RWPE2 (cell line): Measurements from ENCODE around the gene CCL25.

Experiments used
- ATAC-seq: fragments of 200-7000 bp; cut with Tn5 transposase; 3 replicates; pipeline ENCODE4 v1.9.1; 2021; ENCODE audit warnings: low read depth
- DNase-seq: peaks from one replicate; pipeline ENCODE4 v3.0.0-alpha.2; 2020; ENCODE audit warnings: low spot score
- H3K27ac ChIP-seq: fragments of 450-650 bp; 2 replicates; pipeline ENCODE4 v1.5.1; 2017; ENCODE audit warnings: mild to moderate bottlenecking; ENCODE audit not compliant: poor library complexity, severe bottlenecking
- H3K27me3 ChIP-seq: fragments of 250-450 bp; sonication (Bioruptor Pico); 2 replicates; pipeline ENCODE4 v1.5.1; 2021; ENCODE audit warnings: mild to moderate bottlenecking, moderate library complexity; ENCODE audit not compliant: insufficient read depth, poor library complexity, severe bottlenecking
- H3K36me3 ChIP-seq: fragments of 250-450 bp; sonication (Bioruptor Pico); 2 replicates; pipeline ENCODE4 v1.5.1; 2020; ENCODE audit warnings: low read depth, mild to moderate bottlenecking, moderate library complexity
- H3K4me1 ChIP-seq: fragments of 250-450 bp; sonication (Bioruptor Pico); 2 replicates; pipeline ENCODE4 v1.5.1; 2021; ENCODE audit warnings: mild to moderate bottlenecking, moderate library complexity; ENCODE audit not compliant: insufficient read depth, poor library complexity, severe bottlenecking
- H3K4me3 ChIP-seq: fragments of 250-450 bp; sonication (Bioruptor Pico); 2 replicates; pipeline ENCODE4 v1.5.1; 2021; ENCODE audit warnings: mild to moderate bottlenecking, moderate library complexity; ENCODE audit not compliant: severe bottlenecking
- H3K9me3 ChIP-seq: fragments of 250-450 bp; sonication (Bioruptor Pico); 2 replicates; pipeline ENCODE4 v1.5.1; 2021; ENCODE audit warnings: mild to moderate bottlenecking, moderate library complexity; ENCODE audit not compliant: severe bottlenecking
- CTCF ChIP-seq: fragments of 450-650 bp; IDR thresholded peaks from one replicate; pipeline ENCODE4 v1.5.1; 2017; ENCODE audit warnings: mild to moderate bottlenecking, moderate library complexity; ENCODE audit not compliant: poor library complexity, severe bottlenecking

Gene CCL25

GRCh38 chr19:8017808-8018207, 34.8 kb upstream of the CCL25 start:
- Histone ChIP-seq H3K4me3 (no peak overlapping the region), H3K4me1 (no peaks in the 10 kb centered on the region), H3K36me3 (no peaks in the 10 kb centered on the region; the same call in 1 of the 2 replicates), H3K27me3 (no peaks in the 10 kb centered on the region), H3K9me3 (no peaks in the 10 kb centered on the region), H3K27ac (no peak overlapping the region)
- TF ChIP-seq CTCF: no peak
- no peak for ATAC-seq
- no peak for DNase-seq

GRCh38 chr19:8020681-8021080, 31.9 kb upstream of the CCL25 start:
- Histone ChIP-seq H3K4me3 (no peak overlapping the region), H3K27me3 (no peaks in the 10 kb centered on the region), H3K36me3 (no peaks in the 10 kb centered on the region), H3K27ac (no peak overlapping the region), H3K4me1 (no peaks in the 10 kb centered on the region), H3K9me3 (no peaks in the 10 kb centered on the region)
- no peak for DNase-seq
- ATAC-seq: no peak
- no peak for TF ChIP-seq CTCF

DNA sequence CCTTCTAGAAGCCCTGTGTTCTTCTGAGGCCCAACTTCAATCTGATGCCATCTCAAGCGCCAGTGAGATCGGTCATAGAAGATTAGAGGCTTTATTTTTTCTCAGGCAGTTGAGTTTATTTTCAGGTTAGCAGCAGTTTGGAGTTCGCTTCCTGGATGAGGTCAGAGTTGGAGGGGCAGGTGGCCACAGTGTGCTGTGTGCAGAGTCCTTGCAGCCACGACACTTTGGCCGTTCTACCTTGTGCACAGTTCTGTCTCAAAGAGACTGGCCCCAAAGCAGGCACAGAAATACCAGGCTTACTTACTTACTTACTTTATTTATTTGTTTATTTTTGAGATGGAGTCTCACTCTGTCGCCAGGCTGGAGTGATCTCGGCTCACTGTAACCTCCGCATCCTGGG, 31.2 kb upstream of the CCL25 start:
- Histone ChIP-seq H3K4me1 (no peaks in the 10 kb centered on the region), H3K4me3 (no peak overlapping the region), H3K9me3 (no peaks in the 10 kb centered on the region), H3K36me3 (no peaks in the 10 kb centered on the region), H3K27me3 (no peaks in the 10 kb centered on the region), H3K27ac (no peak overlapping the region)
- ATAC-seq: no peak
- DNase-seq: no peak
- TF ChIP-seq CTCF: no peak

- no peaks in the 10 kb centered on the region for H3K9me3 ChIP-seq
Measured at GRCh38 chr19:8022275-8022674, 30.3 kb upstream of the CCL25 start.

More at GRCh38 chr19:8022275-8022674, 30.3 kb upstream of the CCL25 start:
- H3K36me3 ChIP-seq: no peaks in the 10 kb centered on the region
- H3K27ac ChIP-seq: no peak overlapping the region
- DNase-seq (no peak), ATAC-seq (no peak)
- H3K4me1 ChIP-seq: no peaks in the 10 kb centered on the region
- H3K27me3 ChIP-seq: no peaks in the 10 kb centered on the region
- no peak for TF ChIP-seq CTCF
- H3K4me3 ChIP-seq: no peak overlapping the region
